ENCODE measurements around the gene SPRR5.

SPRR5 gene

DNA sequence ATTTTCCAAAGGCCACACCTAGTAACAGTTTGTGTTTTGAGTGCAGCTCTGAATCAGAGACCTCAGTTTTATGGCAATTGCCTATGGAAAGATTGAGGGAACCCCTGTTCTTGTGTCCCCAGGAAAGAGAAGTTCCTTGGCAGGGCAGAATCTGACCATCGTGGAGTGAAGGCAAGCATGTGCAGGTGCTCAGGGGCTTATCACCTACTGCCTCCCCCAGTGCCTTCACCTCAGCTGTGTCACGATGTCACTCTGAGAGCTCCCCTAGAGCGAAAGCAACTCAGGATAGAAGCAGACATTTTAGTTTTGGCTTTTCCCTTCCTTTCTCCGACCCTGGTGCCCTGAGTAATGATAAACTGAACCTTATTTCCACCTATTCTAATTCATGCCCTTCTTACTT lies 35.1 kb downstream of the SPRR5 start:
- H3K27me3 ChIP-seq (replicated peaks; ENCODE audit: control insufficient read depth, insufficient read depth, low read length) = peaks cover 2% of the 10 kb centered on the region; the same call in 1 of the 2 replicates

DNA sequence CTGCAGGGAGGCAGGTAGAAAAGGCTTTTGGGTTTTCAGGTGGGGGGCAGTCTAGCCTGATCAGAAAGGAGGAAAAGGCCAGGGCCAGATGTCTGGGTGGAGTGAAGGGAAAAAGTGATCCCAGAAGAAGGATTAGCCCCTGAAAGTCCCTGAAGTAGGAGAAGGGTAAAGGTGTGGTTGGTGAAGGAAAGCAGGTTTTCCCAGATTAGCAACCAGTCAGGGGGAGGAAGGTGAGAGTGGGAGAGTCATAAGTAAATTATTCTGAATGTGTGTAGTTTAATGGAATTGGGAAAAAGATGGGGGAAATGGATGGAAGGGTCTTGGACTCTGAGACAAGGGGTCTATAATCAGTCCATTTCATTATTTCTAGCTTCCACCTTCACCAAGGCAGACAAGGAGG lies 36.2 kb downstream of the SPRR5 start:
- no peak overlapping the region for H3K4me3 ChIP-seq (replicated peaks; ENCODE audit: low read depth, low read length)
- DNase-seq (ENCODE audit: extremely low read depth, insufficient read length) = no peak
- TF ChIP-seq CTCF (IDR thresholded peaks at IDR 0.05; ENCODE audit: insufficient read depth, low read length, poor library complexity, severe bottlenecking) = no peak
- peaks cover 2% of the 10 kb centered on the region; the same call in 1 of the 2 replicates for H3K27me3 ChIP-seq (replicated peaks; ENCODE audit: control insufficient read depth, insufficient read depth, low read length)
- H3K36me3 ChIP-seq (ENCODE audit: control insufficient read depth, insufficient read depth, low read length) = no peaks in the 10 kb centered on the region

More for the DNA sequence above, 35.1 kb downstream of the SPRR5 start:
- no peak for TF ChIP-seq CTCF (IDR thresholded peaks at IDR 0.05; ENCODE audit: insufficient read depth, low read length, poor library complexity, severe bottlenecking)
- DNase-seq (ENCODE audit: extremely low read depth, insufficient read length) = no peak
- Histone ChIP-seq H3K36me3 (ENCODE audit: control insufficient read depth, insufficient read depth, low read length) (no peaks in the 10 kb centered on the region), H3K4me3 (replicated peaks; ENCODE audit: low read depth, low read length) (no peak overlapping the region)

DNA sequence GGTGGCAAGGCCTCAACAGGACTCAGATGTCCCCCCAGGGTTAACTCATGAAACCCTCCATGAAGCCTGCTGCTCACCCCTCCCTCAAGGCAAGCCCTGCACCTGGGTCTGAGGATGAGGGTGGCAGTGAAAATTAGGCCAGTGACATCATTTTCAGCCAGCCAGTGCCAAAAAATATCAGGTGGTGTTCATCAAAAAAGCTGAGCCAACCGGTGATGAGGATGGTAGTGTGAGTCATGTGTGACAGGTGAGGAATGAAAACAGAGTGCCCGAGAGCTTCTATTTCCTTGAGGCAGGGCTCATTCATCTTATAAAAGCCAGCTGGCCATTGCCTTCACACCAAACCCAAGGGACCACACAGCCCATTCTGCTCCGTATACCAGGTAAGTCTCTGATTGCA lies 36.7 kb downstream of the SPRR5 start, which contains the start of gene SPRR1A:
Gene SPRR1A (plus strand): TSS at position 339 of the 400 bp plus-strand sequence. CDS start 1,150 bp downstream, outside the sequence.
- Histone ChIP-seq H3K27me3 (replicated peaks; ENCODE audit: control insufficient read depth, insufficient read depth, low read length) (peaks cover 2% of the 10 kb centered on the region; the same call in 1 of the 2 replicates), H3K4me3 (replicated peaks; ENCODE audit: low read depth, low read length) (no peak within 1 kb of the TSS), H3K36me3 (ENCODE audit: control insufficient read depth, insufficient read depth, low read length) (no peaks in the 10 kb centered on the region)
- TF ChIP-seq CTCF (IDR thresholded peaks at IDR 0.05; ENCODE audit: insufficient read depth, low read length, poor library complexity, severe bottlenecking) = no peak
- DNase-seq (ENCODE audit: extremely low read depth, insufficient read length) = no peak

DNA sequence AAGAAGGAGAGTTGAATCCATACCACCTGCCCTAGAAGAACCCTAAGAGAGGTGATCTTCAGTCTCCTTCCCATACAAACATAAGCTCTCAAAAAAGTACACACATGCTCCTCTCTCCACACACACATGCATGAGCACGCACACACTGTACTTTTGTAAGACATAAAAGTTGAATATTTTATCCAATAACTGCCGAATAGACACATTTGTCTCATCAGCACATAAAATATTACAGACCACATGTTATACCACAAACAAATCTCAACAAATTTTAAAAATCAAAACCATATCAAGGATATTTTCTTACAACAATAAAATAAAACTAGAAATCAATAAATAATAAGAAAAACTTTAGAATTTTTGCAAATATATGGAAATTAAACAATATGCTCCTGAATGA lies 39.6 kb downstream of the SPRR5 start:
- no peak for TF ChIP-seq CTCF (IDR thresholded peaks at IDR 0.05; ENCODE audit: insufficient read depth, low read length, poor library complexity, severe bottlenecking)
- Histone ChIP-seq H3K27me3 (replicated peaks; ENCODE audit: control insufficient read depth, insufficient read depth, low read length) (no peaks in the 10 kb centered on the region; the same call in none of the 2 replicates), H3K4me3 (replicated peaks; ENCODE audit: low read depth, low read length) (no peak overlapping the region), H3K36me3 (ENCODE audit: control insufficient read depth, insufficient read depth, low read length) (no peaks in the 10 kb centered on the region)
- no peak for DNase-seq (ENCODE audit: extremely low read depth, insufficient read length)

DNA sequence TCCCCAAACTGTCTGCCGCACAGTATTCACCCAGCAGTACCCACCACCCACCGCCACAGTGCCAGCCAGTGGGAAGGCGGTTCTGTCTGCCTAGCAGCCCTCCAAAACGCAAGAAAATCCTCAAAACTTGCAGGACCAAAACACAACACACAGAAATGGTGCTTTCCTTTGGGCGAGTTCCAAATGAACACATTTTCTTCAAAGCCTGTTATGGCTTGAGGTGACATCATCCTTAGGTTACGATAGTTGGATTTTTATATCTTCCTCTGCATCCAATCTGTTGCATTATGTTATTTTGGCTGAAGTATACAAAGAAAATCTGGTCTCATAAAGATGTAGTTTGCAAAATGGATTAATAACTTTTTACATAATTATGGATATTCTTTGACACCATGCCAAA lies 46.2 kb downstream of the SPRR5 start:
- TF ChIP-seq CTCF (IDR thresholded peaks at IDR 0.05; ENCODE audit: insufficient read depth, low read length, poor library complexity, severe bottlenecking) = no peak
- Histone ChIP-seq H3K4me3 (replicated peaks; ENCODE audit: low read depth, low read length) (no peak overlapping the region), H3K27me3 (replicated peaks; ENCODE audit: control insufficient read depth, insufficient read depth, low read length) (no peaks in the 10 kb centered on the region; the same call in 1 of the 2 replicates), H3K36me3 (ENCODE audit: control insufficient read depth, insufficient read depth, low read length) (no peaks in the 10 kb centered on the region)
- DNase-seq (ENCODE audit: extremely low read depth, insufficient read length) = no peak

DNA sequence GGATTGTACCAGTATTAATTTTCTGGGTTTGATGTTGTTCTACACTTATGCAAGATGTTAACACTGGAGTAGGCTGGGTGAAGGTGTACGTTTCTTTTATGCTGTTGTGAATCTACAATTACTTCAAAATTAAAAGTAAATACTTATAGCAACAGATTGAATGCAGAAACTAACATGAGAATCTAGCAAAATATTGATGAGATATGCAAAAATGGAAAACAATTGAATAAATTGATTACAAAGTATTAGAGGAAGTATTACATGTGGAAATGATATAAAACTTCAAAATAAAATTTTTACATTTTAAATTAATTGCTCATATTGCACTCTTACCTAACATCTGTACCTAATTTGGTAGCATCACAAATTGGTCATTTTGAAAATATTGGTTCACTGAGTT lies 48.8 kb downstream of the SPRR5 start:
- Histone ChIP-seq H3K36me3 (ENCODE audit: control insufficient read depth, insufficient read depth, low read length) (no peaks in the 10 kb centered on the region), H3K4me3 (replicated peaks; ENCODE audit: low read depth, low read length) (no peak overlapping the region), H3K27me3 (replicated peaks; ENCODE audit: control insufficient read depth, insufficient read depth, low read length) (peaks cover 2% of the 10 kb centered on the region; the same call in 1 of the 2 replicates)
- no peak for DNase-seq (ENCODE audit: extremely low read depth, insufficient read length)
- no peak for TF ChIP-seq CTCF (IDR thresholded peaks at IDR 0.05; ENCODE audit: insufficient read depth, low read length, poor library complexity, severe bottlenecking)
